H1 (cell line): ENCODE measurements around the gene ZNF302. TPM values are rescaled to one million over a fixed set of nuclear protein-coding genes. Genes with fewer than 3 reads are reported as not detected.

Experiments
- CTCF ChIA-PET: fragments of 300-600 bp; sonication (Branson Sonifier 250); formaldehyde crosslinking; loops from one replicate; lab custom pipeline; 2021; ENCODE audit not compliant: partially characterized antibody; lab: Charles Lee
- POLR2A ChIA-PET: fragments of 300-600 bp; sonication (Branson Sonifier 250); formaldehyde crosslinking; loops from one replicate; lab custom pipeline; 2021; ENCODE audit warnings: inconsistent platforms; ENCODE audit not compliant: partially characterized antibody; lab: Charles Lee
- DNase-seq, 2 experiments: peaks; one replicate each; pipeline versions ENCODE4 v3.0.0 to v3.0.0-alpha.2; 2010 to 2022; ENCODE audit warnings: low spot score in 2 of 2, low read depth in 1 of 2, mixed read lengths in 1 of 2
- FAIRE-seq: peaks from 2 replicates; lab custom pipeline; 2011; peaks lifted over from hg19 to GRCh38; lab: Jason Lieb, UNC
- H2AFZ ChIP-seq: 2 replicates; pipeline ENCODE4 v1.8.1; 2012; ENCODE audit warnings: low read length, inconsistent platforms
- H2AK5ac ChIP-seq: 2 replicates; pipeline ENCODE4 v1.6.1; 2013; ENCODE audit warnings: low read depth, low read length
- H2BK120ac ChIP-seq: replicated peaks from 2 replicates; pipeline ENCODE3; 2013; ENCODE audit warnings: low read depth, low read length, inconsistent platforms
- H2BK12ac ChIP-seq: 2 replicates; pipeline ENCODE4 v1.6.1; 2013; ENCODE audit warnings: low read depth, low read length
- H2BK15ac ChIP-seq: 2 replicates; pipeline ENCODE4 v1.6.1; 2013; ENCODE audit warnings: low read length
- H2BK20ac ChIP-seq: 2 replicates; pipeline ENCODE4 v1.6.1; 2013; ENCODE audit warnings: low read length
- H2BK5ac ChIP-seq: 2 replicates; pipeline ENCODE4 v1.6.1; 2013; ENCODE audit warnings: low read depth, low read length
- H3K14ac ChIP-seq: 2 replicates; pipeline ENCODE4 v1.6.1; 2013; ENCODE audit warnings: inconsistent platforms; ENCODE audit not compliant: insufficient read length
- H3K18ac ChIP-seq: 2 replicates; pipeline ENCODE4 v1.6.1; 2013; ENCODE audit warnings: low read length; ENCODE audit errors: extremely low read depth
- H3K23ac ChIP-seq: 2 replicates; pipeline ENCODE4 v1.6.1; 2013; ENCODE audit warnings: inconsistent platforms; ENCODE audit not compliant: insufficient read length
- H3K23me2 ChIP-seq: 2 replicates; pipeline ENCODE4 v1.6.1; 2013; ENCODE audit warnings: low read depth, low read length
- H3K27ac ChIP-seq: 2 replicates; pipeline ENCODE4 v1.6.1; 2011; ENCODE audit warnings: low read depth, low read length, inconsistent platforms
- H3K27me3 ChIP-seq, 4 experiments: replicated peaks in 1 of 4; 1 replicate in 1 of 4; 2 replicates in 3 of 4; pipeline versions ENCODE4 v1.6.1 to v1.8.1; 2011 to 2013; ENCODE audit warnings: low read length in 3 of 4, mild to moderate bottlenecking in 3 of 4, inconsistent platforms in 2 of 4, mixed read lengths in 2 of 4, moderate library complexity in 1 of 4; ENCODE audit not compliant: control insufficient read depth in 3 of 4, insufficient read depth in 3 of 4; ENCODE audit errors: extremely low read depth in 1 of 4
- H3K36me3 ChIP-seq, 4 experiments: 2 replicates each; pipeline versions ENCODE4 v1.6.1 to v1.8.1; 2011 to 2013; ENCODE audit warnings: mild to moderate bottlenecking in 4 of 4, low read length in 3 of 4, moderate library complexity in 2 of 4, control low read depth in 1 of 4, inconsistent platforms in 1 of 4; ENCODE audit not compliant: insufficient read depth in 4 of 4, control insufficient read depth in 2 of 4
- H3K4ac ChIP-seq: replicated peaks from 2 replicates; pipeline ENCODE3; 2013; ENCODE audit warnings: low read length, low read depth, mixed read lengths, inconsistent platforms; ENCODE audit not compliant: insufficient read length
- H3K4me1 ChIP-seq, 4 experiments: replicated peaks in 1 of 4; 1 replicate in 1 of 4; 2 replicates in 3 of 4; pipeline versions ENCODE4 v1.6.1 to v1.8.1; 2011 to 2013; ENCODE audit warnings: low read length in 3 of 4, inconsistent platforms in 2 of 4, mixed read lengths in 1 of 4; ENCODE audit not compliant: insufficient read depth in 4 of 4, control insufficient read depth in 3 of 4
- H3K4me2 ChIP-seq, 2 experiments: 2 replicates each; pipeline versions ENCODE4 v1.6.1 to v1.8.1; 2011 to 2013; ENCODE audit warnings: low read depth in 2 of 2, low read length in 2 of 2, control low read depth in 1 of 2, inconsistent platforms in 1 of 2, mild to moderate bottlenecking in 1 of 2; ENCODE audit not compliant: insufficient read depth in 1 of 2
- H3K4me3 ChIP-seq, 4 experiments: fragments of 200-600, 300-600 bp in 1 of 4; sonication (generic), shearing (Covaris generic), sonication (Bioruptor Twin) in 1 of 4; 2 replicates each; pipeline versions ENCODE4 v1.5.1 to v1.8.1; 2011 to 2016; ENCODE audit warnings: low read length in 4 of 4, low read depth in 3 of 4, control low read depth in 2 of 4, inconsistent platforms in 2 of 4, mild to moderate bottlenecking in 2 of 4, mixed read lengths in 1 of 4, moderate library complexity in 1 of 4; ENCODE audit not compliant: insufficient read depth in 2 of 4; ENCODE audit errors: extremely low read depth in 1 of 4
- H3K56ac ChIP-seq: replicated peaks from 2 replicates; pipeline ENCODE3; 2013; ENCODE audit warnings: low read depth, mild to moderate bottlenecking, mixed read lengths, low read length, inconsistent platforms; ENCODE audit not compliant: insufficient read length
- H3K79me1 ChIP-seq: 2 replicates; pipeline ENCODE4 v1.6.1; 2013; ENCODE audit warnings: low read depth, low read length, control low read depth
- H3K79me2 ChIP-seq, 2 experiments: 2 replicates each; pipeline versions ENCODE4 v1.6.1 to v1.8.1; 2012 to 2013; ENCODE audit warnings: low read length in 2 of 2, mild to moderate bottlenecking in 2 of 2, inconsistent platforms in 1 of 2; ENCODE audit not compliant: insufficient read depth in 2 of 2, control insufficient read depth in 1 of 2
- H3K9ac ChIP-seq, 4 experiments: replicated peaks in 1 of 4; 1 replicate in 1 of 4; 2 replicates in 3 of 4; pipeline versions ENCODE4 v1.6.1 to v1.8.1; 2011 to 2013; ENCODE audit warnings: low read depth in 3 of 4, low read length in 3 of 4, control low read depth in 2 of 4, mild to moderate bottlenecking in 2 of 4, moderate library complexity in 2 of 4, inconsistent platforms in 1 of 4; ENCODE audit errors: extremely low read depth in 1 of 4
- H3K9me3 ChIP-seq, 2 experiments: 2 replicates each; pipeline versions ENCODE4 v1.6.1 to v1.8.1; 2012 to 2013; ENCODE audit warnings: mild to moderate bottlenecking in 2 of 2, moderate library complexity in 2 of 2, control low read depth in 1 of 2, inconsistent platforms in 1 of 2, low read depth in 1 of 2, low read length in 1 of 2, mixed read lengths in 1 of 2; ENCODE audit not compliant: insufficient read depth in 2 of 2
- H4K20me1 ChIP-seq, 2 experiments: replicated peaks in 1 of 2; 2 replicates each; pipeline versions ENCODE3 to v1.8.1; 2011 to 2013; ENCODE audit warnings: inconsistent platforms in 2 of 2, low read length in 2 of 2, mild to moderate bottlenecking in 1 of 2; ENCODE audit not compliant: insufficient read depth in 2 of 2, control insufficient read depth in 1 of 2
- H4K5ac ChIP-seq: 2 replicates; pipeline ENCODE4 v1.6.1; 2013; ENCODE audit warnings: low read length, low read depth, mixed read lengths, inconsistent platforms; ENCODE audit not compliant: insufficient read length
- H4K8ac ChIP-seq: 2 replicates; pipeline ENCODE4 v1.8.0; 2013; ENCODE audit warnings: mild to moderate bottlenecking, moderate library complexity, low read length, inconsistent platforms; ENCODE audit not compliant: insufficient read depth; ENCODE audit errors: extremely low read depth
- H4K91ac ChIP-seq: replicated peaks from 2 replicates; pipeline ENCODE3; 2013; ENCODE audit warnings: low read length, mixed read lengths, inconsistent platforms; ENCODE audit not compliant: insufficient read length
- ATF2 ChIP-seq: IDR thresholded peaks from 2 replicates; pipeline ENCODE4 v1.6.1; 2012; ENCODE audit warnings: low read length, inconsistent platforms
- BRCA1 ChIP-seq: IDR thresholded peaks from 2 replicates; pipeline ENCODE4 v1.6.1; 2012; ENCODE audit warnings: low read depth, low read length, improper control_type of control experiment
- HDAC2 ChIP-seq, 2 experiments: fragments of 300-600 bp in 1 of 2; sonication (generic) in 1 of 2; IDR thresholded peaks; 2 replicates each; pipeline ENCODE4 v1.6.1; 2011 to 2012; ENCODE audit warnings: low read depth in 2 of 2, low read length in 2 of 2, mild to moderate bottlenecking in 2 of 2, moderate library complexity in 2 of 2, borderline replicate concordance in 1 of 2, inconsistent platforms in 1 of 2
- HDAC6 ChIP-seq: IDR thresholded peaks from one replicate; pipeline ENCODE4 v1.7.1; 2012; ENCODE audit warnings: low read depth, mild to moderate bottlenecking, inconsistent platforms, low read length, moderate library complexity
- KDM5A ChIP-seq: fragments of 200-600 bp; IDR thresholded peaks from 2 replicates; pipeline ENCODE4 v1.7.1; 2012; ENCODE audit warnings: mild to moderate bottlenecking, low read length, inconsistent platforms, mixed read lengths
- POLR2AphosphoS5 ChIP-seq: IDR thresholded peaks from 2 replicates; pipeline ENCODE4 v1.6.1; 2011; ENCODE audit warnings: low read depth, low read length
- RAD21 ChIP-seq, 2 experiments: IDR thresholded peaks in 1 of 2; conservative IDR thresholded peaks in 1 of 2; 2 replicates each; pipeline ENCODE4 v1.6.1; 2011; ENCODE audit warnings: low read depth in 2 of 2, low read length in 2 of 2, improper control_type of control experiment in 1 of 2, inconsistent platforms in 1 of 2, mild to moderate bottlenecking in 1 of 2, moderate library complexity in 1 of 2
- SP2 ChIP-seq: IDR thresholded peaks from 2 replicates; pipeline ENCODE4 v1.6.1; 2012; ENCODE audit warnings: mild to moderate bottlenecking, low read length, inconsistent platforms
- TAF1 ChIP-seq: IDR thresholded peaks from 2 replicates; pipeline ENCODE4 v1.6.1; 2011; ENCODE audit warnings: mild to moderate bottlenecking, low read depth, low read length
- ZNF274 ChIP-seq: IDR thresholded peaks from 2 replicates; pipeline ENCODE4 v1.7.0; 2012; ENCODE audit warnings: low read length, borderline replicate concordance; ENCODE audit errors: extremely low read depth
- WGBS, 2 experiments: shearing (Covaris generic) in 1 of 2; methylation state at CpG; one replicate each; pipeline versions ENCODE4 v1.1.6 to v1.1.7; 2013 to 2015; ENCODE audit warnings: low lambda C conversion rate in 2 of 2, mixed read lengths in 2 of 2, inconsistent platforms in 1 of 2, low coverage in 1 of 2, missing lambda C conversion rate in 1 of 2; ENCODE audit not compliant: insufficient replicate concordance in 2 of 2, insufficient coverage in 1 of 2, insufficient read length in 1 of 2; ENCODE audit errors: extremely low coverage in 1 of 2, missing lambda C conversion rate in 1 of 2; 5-methylcytosine and 5-hydroxymethylcytosine counted together
- polyA plus RNA-seq, 7 experiments: library from polyadenylated mRNA; depleted of rRNA in 3 of 7; stranded (reverse) in 5 of 7; unstranded in 2 of 7; fragments of >200 nt in 5 of 7; fragments of 200-250 nt in 2 of 7; gene quantifications; 1 replicate in 5 of 7; 2 replicates in 1 of 7; 4 replicates in 1 of 7; pipeline versions ENCODE4 v1.2.1 to v1.2.3, GENCODE V29; 2011 to 2013; ENCODE audit warnings: missing spikeins in 2 of 7, mixed read lengths in 2 of 7
- total RNA-seq: library from RNA; stranded (reverse); fragmentation: NEBNext Ultra II Directional; extraction: Animal tissue kit (Norgen Biotek cat#: 25700); gene quantifications from 2 replicates; pipeline ENCODE4 v1.2.1, GENCODE V29; 2021

ZNF302 gene
- total and polyA plus RNA-seq, 2 of the 8 experiments (the other 6 are each of a cell fraction or from before 2014, with no cell fraction given), result 9.1 to 20.4 TPM

GRCh38 chr19:34731019-34731829 is 53.7 kb downstream of the ZNF302 start:
- H3K4me3 ChIP-seq, result no peak overlapping the region
- H3K18ac ChIP-seq, result no peak overlapping the region
- no peak overlapping the region for H2BK12ac ChIP-seq
- H3K23ac ChIP-seq, result no peak overlapping the region
- H4K91ac ChIP-seq, result no peak overlapping the region
- no peaks in the 10 kb centered on the region for H3K27me3 ChIP-seq
- peak overlapping the region; percentile 36; the same call in 1 of the 2 replicates for H4K8ac ChIP-seq
- H3K36me3 ChIP-seq, result no peaks in the 10 kb centered on the region
- H3K4me2 ChIP-seq, result no peak overlapping the region
- H4K5ac ChIP-seq, result no peak overlapping the region
- no peaks in the 10 kb centered on the region for H3K79me1 ChIP-seq
- no peak overlapping the region for H2AK5ac ChIP-seq
- DNase-seq (no peak), FAIRE-seq (no peak)
- CTCF ChIA-PET, result interaction anchor here (1.2 to 1.4 kb wide), 2 partner anchors 13 to 18 kb away, joined by 3 read pairs; no protein-coding TSS in a partner anchor
- H3K9ac ChIP-seq, result no peak overlapping the region
- H2BK5ac ChIP-seq, result no peak overlapping the region
- H3K56ac ChIP-seq, result no peak overlapping the region
- H3K27ac ChIP-seq, result no peak overlapping the region
- 0 out of 2 replicates have a peak, but pooled peaks cover 5% of the 10 kb centered on the region for H3K23me2 ChIP-seq
- no peak overlapping the region for H3K4ac ChIP-seq
- H3K14ac ChIP-seq, result no peak overlapping the region
- 87% methylated on average over 10 of the region's 11 CpGs; no CpG with 5 or more reads in 1 of the 2 experiments for WGBS, 2 experiments
- POLR2A ChIA-PET, result interaction anchor here (1.5 kb wide), 1 partner anchor 54 kb away, joined by 5 read pairs; the partner anchor contains the start of genes SCGB2B2 and ZNF302
- no peaks in the 10 kb centered on the region for H4K20me1 ChIP-seq
- H2BK15ac ChIP-seq, result no peak overlapping the region
- H2AFZ ChIP-seq, result no peak overlapping the region
- H2BK20ac ChIP-seq, result no peak overlapping the region
- peaks cover 8 to 11% of the 10 kb centered on the region in 2 experiments; a peak in 1 of 4 replicates for H3K9me3 ChIP-seq
- H2BK120ac ChIP-seq, result no peak overlapping the region
- peaks cover 0 to 11% (median 2%) of the 10 kb centered on the region in 4 experiments; a peak in 4 of 7 replicates for H3K4me1 ChIP-seq
- no peaks in the 10 kb centered on the region for H3K79me2 ChIP-seq
- TF ChIP-seq HDAC2 (IDR thresholded peaks at IDR 0.05; ENCODE audit: borderline replicate concordance in 1 of 2, low read depth in 2 of 2, low read length in 2 of 2), result no peak
- TF ChIP-seq RAD21 (IDR thresholded peaks at IDR 0.05 in 1 of 2, conservative IDR thresholded peaks at IDR 0.05 in 1 of 2; ENCODE audit: low read depth in 2 of 2, low read length in 2 of 2), result no peak
- no peak for TF ChIP-seq POLR2AphosphoS5
- TF ChIP-seq ZNF274, result no peak
- no peak for TF ChIP-seq BRCA1
- no peak for TF ChIP-seq TAF1
- no peak for TF ChIP-seq KDM5A
- TF ChIP-seq HDAC6, result no peak
- TF ChIP-seq ATF2, result no peak
- TF ChIP-seq SP2, result no peak
